HG02840 (cell line): ENCODE measurements around the gene EML4.
"Not testable (repeated sequence)": the region's sequence is repeated elsewhere in the genome, so short reads cannot be mapped to it uniquely, and the experiment has no call there.

ENCODE experiments used
- ATAC-seq: cut with Tn5 transposase; IDR thresholded peaks from one replicate; pipeline ENCODE4 v1.9.1; 2021; ENCODE audit warnings: mild to moderate bottlenecking, moderate library complexity, moderate number of reproducible peaks; ENCODE audit not compliant: unreplicated experiment, low FRiP score

Gene EML4

DNA sequence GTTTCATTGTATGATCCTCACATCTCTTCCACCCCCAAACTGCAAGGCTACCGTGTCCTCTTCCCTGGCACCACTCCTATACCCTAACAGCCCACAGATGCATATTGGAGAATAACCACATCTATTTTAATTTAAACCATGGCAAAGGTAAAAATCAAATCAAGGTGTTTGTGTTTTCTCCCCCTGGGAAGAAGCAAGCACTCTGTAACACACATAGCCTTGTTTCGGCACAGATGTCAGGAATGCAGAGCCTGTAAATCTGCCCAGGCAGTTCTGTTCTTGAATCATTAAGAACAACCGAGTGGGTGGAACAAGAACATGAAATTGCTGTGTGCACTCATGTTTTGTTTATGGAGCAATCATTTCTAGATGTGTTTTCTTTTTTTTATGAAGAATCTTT is 198.7 kb downstream of the EML4 start:
- ATAC-seq: no peak

DNA sequence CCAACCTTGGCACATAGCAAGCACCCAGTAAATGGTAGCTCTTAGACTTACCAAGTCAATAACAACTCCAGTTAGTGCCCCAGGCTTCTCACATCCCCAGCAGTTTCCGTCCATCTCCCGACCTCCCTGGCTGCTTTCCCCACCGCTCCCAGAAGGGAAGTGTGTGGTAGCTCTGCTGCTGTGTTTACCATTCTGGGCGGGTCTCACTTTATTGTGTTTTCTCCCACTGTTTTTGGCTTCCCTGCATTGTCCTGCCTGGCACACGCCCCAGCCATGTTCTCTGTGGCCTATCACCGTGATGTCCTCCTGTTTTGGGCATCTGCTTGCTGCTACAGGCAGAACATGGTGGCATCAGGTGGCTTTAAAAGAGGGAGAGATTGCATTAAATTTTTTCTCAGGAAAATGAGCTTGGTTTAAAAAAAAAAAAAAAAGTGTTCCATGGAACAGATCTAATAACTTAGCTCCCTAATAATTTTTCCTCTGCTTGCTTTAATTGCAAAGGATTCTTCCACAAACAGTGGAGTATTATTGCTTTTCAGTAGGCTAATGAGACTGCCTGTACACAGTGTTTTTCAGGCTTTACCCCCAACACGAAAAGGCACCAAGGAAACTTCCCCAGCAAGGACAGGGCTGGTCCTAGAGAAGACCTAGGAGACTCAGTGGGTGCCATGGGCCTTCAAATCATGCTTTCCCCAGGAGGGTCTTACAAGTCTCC is 199.8 kb downstream of the EML4 start:
- no peak for ATAC-seq

DNA sequence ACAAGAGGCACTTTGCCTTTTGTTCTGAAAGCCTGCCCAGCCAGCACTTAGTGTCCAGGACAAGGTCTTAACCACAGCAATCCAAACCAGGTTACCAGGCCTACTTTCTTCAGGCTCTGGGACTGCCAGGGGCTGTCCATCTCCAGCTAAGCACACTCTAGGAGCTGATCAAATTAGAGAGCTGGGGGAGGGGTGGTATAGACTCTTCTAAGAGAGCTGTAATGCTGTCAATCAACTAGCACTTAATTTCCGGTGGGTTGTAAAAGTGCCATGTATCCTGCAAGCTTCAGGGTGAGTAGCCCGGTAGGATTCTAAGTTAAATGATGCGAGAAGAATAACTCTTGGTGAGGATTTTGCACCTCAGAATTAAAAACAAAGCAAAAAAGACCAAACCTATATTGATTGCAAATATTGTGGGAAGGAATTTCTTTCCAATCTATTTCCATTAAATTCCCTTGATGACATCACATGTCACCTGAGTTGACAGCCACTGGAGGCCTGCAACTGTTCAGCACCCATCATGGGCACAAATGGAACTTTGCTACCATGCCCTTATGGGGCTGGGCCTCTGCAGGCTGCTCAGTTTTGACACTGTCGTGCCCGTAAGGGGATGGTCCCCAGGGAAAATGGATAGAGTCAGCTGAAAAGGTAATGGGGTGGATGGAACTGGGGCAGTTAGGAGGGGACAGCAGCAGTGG is 200.5 kb downstream of the EML4 start:
- ATAC-seq: no peak

DNA sequence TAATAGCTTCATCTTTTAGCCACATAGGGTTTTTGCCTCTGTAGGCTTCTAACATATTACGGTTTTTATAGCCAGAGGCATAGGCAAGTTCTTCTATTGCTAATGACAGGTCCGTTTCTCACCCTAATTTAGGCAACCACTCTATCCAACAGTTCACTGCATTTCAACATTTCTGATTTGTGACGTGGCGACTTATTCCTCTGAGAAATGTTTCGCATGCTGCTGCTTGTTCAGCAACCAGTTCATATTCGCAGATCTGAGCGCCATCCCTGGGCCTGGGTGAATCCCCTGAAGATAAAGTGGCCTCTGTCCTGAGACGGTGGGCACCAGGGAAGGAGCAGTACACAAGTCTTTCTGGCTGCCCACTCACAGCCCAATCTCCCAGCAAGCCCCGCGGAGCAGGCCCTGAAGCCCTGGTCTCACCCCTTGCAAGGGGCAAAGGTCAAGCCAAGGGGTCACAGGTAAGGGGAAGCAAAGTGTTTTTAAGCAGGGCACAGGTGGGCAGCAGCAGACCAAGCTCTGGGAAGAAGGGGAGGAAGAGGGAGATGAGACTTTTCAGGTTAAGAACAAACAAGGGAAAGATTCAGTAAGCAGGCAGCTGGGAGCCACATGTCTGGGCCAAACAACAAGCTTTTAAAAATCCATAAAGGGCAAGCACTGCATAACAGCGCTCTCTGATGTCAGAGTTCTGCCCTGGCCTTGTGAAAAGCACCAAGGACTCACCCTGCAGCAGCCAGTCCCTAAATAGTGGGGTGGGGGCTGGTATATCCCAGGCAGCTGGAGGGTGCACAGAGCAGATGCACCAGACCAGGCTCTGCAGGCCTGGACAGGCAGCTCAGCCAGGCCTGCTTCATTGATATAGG is 202.7 kb downstream of the EML4 start:
- ATAC-seq: no peak

DNA sequence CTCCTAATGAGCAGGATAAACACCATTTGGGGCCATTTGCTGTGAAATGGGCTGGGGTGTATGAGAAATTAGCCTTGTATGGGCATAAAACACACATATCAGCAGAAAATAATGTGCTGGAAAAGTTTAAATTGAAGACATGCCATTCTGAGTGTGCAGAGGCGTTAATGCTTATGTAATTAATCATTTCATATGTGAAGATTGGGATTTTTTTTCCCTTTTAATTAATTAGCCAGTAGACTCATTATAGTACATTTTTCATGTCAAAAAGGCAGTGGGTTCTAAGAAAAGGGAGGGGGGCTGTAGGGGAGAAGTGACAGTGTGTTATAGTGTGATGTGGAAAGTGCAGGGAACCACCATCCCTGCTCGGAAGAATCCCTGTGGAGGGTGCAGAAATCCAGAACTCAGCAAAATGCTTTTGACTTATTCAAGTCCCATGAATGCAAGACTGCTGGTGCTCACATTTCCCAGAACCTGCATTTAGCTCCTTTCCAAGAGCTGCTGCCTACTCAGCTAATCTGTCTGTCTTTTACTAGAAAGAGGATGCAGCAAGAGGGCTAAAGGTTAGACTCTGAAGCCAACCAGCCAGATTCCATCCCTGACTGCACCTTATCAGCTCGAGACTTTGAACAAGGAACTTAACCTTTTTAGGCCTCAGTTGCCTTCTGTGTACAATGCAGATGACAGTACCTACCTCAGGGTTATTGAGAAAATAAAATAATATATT is 203.5 kb downstream of the EML4 start:
- no peak for ATAC-seq

DNA sequence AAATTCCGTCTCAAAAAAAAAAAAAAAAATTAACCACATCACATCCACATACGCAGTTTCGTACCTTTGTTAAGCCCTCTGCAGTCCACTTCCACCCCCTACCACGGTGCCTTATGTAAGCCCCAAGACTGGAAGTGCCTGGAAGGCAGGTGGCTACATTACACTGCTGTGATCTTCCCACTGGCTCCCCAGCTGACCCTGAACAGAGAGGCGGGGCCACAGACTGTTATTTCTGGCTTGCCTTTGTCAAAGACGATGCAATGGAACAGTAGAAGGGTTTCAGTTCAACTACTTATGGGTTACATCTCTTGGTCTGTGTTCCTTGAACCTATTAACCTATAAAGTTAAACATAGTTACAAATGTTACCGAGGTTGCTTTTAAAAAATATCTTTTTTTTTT is 207.6 kb downstream of the EML4 start:
- no peak for ATAC-seq

DNA sequence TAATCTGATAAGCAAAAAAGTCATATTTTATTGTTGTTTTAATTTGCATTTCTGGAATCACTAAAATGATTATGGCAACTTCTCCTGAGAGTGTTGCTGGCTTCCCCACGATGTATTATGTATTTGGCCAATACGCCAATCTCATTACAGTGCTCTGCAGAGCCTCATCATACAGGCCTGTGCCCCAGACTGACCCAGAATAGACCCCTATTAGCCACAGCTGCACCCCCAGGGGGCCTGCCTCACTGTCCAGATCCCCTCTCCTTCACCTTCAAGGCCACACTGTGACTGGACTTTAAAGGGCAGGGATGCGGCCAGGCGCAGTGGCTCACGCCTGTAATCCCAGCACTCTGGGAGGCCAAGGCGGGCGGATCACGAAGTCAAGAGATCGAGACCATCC is 209.3 kb downstream of the EML4 start:
- ATAC-seq: no peak

DNA sequence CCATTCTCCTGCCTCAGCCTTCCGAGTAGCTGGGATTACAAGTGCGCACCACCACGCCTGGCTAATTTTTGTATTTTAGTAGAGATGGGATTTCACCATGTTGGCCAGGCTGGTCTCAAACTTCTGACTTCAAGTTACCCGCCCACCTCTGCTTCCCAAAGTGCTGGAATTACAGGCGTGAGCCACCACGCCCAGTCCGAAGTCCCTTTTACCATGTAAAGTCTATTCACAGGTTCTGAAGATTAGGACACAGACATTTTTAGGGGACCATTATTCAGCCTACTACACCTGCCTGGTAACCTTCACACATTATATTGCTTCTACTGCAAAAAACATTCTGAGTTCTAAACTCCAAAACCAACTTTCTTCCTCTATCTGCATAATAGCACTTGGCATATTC is 210.9 kb downstream of the EML4 start:
- ATAC-seq: not testable (repeated sequence)

DNA sequence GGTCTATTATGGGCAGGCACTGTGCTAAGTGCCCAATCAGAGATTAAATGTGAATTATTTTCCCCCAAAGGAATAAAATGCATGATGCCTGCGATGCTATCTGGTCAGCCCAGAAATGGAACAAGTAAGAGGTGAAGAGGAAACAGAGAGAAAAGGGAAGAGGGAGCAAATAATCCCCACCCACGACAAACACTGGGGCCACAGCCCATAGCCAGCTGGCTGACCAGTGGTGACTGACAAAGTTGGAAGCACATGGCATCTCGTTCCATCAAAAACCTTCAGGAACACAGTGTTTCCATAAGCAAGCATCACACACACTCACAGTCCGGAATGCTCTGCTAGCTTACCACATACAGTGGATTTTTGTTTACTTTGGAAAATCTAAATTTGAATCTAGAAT is 213.0 kb downstream of the EML4 start:
- no peak for ATAC-seq
